Measurements from ENCODE around the gene MAGI3. TPM values are rescaled to one million over a fixed set of nuclear protein-coding genes. Genes with fewer than 3 reads are reported as not detected.
A peak's percentile ranks its signal among the peaks of the same experiment; 100 is the strongest.
"Not testable (repeated sequence)": the region's sequence is repeated elsewhere in the genome, so short reads cannot be mapped to it uniquely, and the experiment has no call there.

The MAGI3 gene
- total RNA-seq, 2 donors from 2014 or later, result 6.3 to 8.4 TPM

DNA sequence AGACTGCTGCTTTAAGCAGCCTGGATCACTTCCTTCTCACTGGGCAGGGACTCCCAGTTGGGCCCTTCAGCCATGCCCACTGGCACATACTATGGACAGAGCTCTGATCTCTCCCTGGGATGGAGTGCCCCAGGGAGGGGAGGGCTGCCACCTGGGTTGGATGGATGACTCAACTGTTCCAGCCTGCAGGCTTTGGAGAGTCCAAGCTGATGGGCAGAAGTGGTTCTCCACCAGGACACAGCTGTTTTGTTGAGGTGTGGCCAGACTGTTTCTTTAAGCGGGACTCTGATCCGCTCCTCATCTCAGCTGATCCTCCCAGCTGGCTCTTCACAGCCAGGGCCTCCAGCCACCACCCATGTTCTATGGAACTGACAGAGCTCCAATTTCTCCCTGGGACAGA lies 166.9 kb downstream of the MAGI3 start:
- Mint-ChIP-seq H3K27ac (no peak overlapping the region), H3K36me3 (peaks cover 35 to 51% of the 10 kb centered on the region in 2 donors), H3K9me3 (peaks cover 17 to 43% of the 10 kb centered on the region in 2 donors)
- DNase-seq (ENCODE audit: low spot score in 2 of 2), result no peak
- no peak for ATAC-seq

DNA sequence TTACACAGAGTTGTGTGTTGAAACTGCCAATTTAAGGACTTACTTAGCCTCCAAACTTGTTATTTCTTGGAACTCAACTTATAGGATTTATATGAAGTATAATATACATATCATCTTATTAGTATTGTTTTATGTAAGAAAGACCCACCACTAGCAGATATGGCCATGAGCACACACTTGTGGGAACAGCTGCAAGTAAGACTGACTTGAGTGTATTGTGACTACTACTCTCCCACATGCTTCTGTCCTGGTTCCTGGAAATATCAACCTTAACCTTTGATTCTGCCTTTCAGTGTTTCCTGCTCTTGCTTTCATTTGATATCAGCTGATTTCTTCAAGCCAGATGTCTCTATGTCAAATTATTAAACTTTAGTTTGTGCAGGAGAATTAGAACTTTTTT lies 175.3 kb downstream of the MAGI3 start:
- DNase-seq (ENCODE audit: low spot score in 2 of 2), result no peak
- Mint-ChIP-seq H3K36me3 (peaks cover 10 to 17% of the 10 kb centered on the region in 2 donors), H3K27ac (no peak overlapping the region), H3K9me3 (peaks cover under 1 to 10% of the 10 kb centered on the region in 2 donors)
- no peak for ATAC-seq

DNA sequence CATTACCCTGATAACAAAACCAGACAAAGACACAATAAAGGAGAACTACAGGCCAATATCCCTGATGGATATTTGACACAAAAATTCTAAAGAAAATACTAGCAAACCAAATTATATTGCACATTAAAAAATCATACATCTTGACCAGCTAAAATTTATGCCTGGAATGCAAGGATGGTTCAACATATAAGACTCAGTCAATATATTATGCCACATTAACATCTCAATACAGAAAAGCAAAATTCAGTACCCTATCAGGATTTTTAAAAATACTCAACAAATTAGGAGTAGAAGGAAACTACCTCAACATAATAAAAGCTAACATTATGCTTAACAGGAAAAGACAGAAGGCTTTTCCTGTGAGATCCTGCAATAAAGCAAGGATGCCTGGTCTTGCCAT lies 177.1 kb downstream of the MAGI3 start:
- Mint-ChIP-seq H3K36me3 (peaks cover 9 to 26% of the 10 kb centered on the region in 2 donors), H3K9me3 (peaks cover 0 to 4% of the 10 kb centered on the region in 2 donors), H3K27ac (no peak overlapping the region)
- no peak for DNase-seq (ENCODE audit: low spot score in 2 of 2)
- ATAC-seq, result no peak

DNA sequence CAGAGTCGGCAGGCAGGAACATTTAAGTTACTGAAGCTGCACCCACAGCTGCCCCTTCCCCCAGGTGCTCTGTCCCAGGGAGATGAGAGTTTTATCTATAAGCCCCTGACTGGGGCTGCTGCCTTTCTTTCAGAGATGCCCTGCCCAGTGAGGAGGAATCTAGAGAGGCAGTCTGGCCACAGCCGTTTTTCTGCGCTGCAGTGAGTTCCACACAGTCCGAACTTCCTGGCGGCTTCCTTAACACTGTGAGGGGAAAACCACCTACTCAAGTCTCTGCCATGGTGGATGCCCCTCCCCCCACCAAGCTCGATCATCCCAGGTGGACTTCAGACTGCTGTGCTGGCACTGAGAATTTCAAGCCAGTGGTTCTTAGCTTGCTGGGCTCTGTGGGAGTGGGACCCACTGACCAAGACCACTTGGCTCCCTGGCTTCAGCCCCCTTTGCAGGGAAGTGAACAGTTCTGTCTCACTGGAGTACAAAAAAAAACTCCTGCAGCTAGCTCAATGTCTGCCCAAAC lies 185.5 kb downstream of the MAGI3 start:
- Mint-ChIP-seq H3K9me3 (peaks cover 7 to 20% of the 10 kb centered on the region in 2 donors), H3K36me3 (peaks cover 12 to 21% of the 10 kb centered on the region in 2 donors)
- not testable (repeated sequence) for H3K27ac Mint-ChIP-seq; DNase-seq (ENCODE audit: low spot score in 2 of 2); ATAC-seq

DNA sequence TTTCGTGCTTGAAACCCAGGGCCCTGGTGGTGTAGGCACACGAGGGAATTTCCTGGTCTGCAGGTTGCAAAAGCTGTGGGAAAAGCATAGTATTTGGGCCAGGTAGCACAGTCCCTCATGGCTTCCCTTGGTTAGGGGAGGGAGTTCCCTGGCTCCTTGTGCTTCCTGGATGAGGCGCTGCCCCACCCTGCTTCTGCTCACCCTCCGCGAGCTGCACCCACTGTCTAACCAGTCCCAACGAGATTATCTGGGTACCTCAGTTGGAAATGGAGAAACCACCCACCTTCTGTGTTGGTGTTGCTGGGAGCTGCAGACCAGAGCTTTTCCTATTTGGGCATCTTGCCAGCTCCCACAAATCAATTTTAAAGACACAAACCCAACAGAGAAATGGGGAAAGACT lies 186.0 kb downstream of the MAGI3 start:
- DNase-seq (ENCODE audit: low spot score in 2 of 2), result no peak
- H3K9me3 Mint-ChIP-seq, result peaks cover 7 to 20% of the 10 kb centered on the region in 2 donors
- no peak overlapping the region for H3K27ac Mint-ChIP-seq
- no peak for ATAC-seq
- peaks cover 12 to 20% of the 10 kb centered on the region in 2 donors for H3K36me3 Mint-ChIP-seq

DNA sequence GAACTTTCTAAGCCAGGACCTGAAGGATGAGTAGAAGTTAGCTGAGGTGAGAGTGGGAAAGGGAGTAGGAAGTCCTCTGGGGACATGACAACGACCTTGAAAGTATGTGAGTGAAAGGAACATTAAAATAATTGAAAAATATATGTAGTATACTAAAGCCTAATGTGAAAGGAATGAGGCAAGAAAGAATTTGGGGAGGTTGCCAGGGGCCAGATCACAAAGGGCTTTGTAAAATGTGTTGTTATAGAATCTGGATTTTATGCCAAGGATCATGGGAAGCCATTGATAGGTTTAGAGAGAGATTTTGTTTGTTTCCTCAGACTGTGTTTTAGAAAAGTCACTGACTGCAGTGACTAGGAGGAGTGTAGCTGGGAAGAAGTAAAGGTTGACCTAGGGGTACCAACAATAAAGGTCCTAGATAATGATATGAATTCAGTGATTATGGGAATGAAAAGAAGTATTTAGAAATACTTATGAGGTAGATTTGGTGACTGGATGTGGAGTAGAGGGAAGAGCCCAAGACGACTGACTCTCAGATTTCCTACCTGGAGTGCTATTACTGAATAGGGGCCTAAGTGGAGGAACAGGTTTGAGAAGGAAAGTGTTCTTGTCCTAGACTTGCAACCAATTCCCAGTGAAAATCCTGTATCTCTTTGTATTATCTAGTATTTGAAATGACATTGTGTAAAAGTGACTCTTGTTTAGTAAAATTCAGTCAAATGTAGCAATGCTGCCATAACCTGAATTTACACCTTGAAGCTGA lies 189.1 kb downstream of the MAGI3 start:
- no peaks in the 10 kb centered on the region for H3K36me3 Mint-ChIP-seq
- DNase-seq (ENCODE audit: low spot score in 2 of 2) (no peak), ATAC-seq (no peak)

DNA sequence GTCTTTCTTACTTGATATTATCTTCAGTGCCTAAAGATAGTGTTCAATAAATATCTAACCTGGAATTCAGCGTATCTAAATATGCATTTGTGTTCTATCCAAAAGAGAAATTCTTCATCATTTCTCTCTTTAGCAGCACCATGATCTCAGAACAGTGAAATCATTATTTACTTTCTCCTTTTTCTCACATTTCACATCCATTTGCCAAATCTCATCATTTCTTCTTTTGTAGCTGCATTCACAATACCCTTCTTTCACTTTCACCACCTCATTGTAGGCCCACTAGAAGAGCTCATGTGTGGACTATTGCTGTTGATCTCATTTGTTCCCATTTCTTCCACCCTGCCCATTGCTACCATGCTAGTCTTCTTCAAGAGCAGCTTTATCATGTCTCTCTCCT lies 191.0 kb downstream of the MAGI3 start:
- Mint-ChIP-seq H3K9me3 (no peaks in the 10 kb centered on the region), H3K36me3 (no peaks in the 10 kb centered on the region), H3K27ac (no peak overlapping the region)
- ATAC-seq (no peak), DNase-seq (ENCODE audit: low spot score in 2 of 2) (no peak)

More for the DNA sequence above, 189.1 kb downstream of the MAGI3 start:
- no peak overlapping the region for H3K27ac Mint-ChIP-seq
- H3K9me3 Mint-ChIP-seq, result peaks cover 0 to 5% of the 10 kb centered on the region in 2 donors

DNA sequence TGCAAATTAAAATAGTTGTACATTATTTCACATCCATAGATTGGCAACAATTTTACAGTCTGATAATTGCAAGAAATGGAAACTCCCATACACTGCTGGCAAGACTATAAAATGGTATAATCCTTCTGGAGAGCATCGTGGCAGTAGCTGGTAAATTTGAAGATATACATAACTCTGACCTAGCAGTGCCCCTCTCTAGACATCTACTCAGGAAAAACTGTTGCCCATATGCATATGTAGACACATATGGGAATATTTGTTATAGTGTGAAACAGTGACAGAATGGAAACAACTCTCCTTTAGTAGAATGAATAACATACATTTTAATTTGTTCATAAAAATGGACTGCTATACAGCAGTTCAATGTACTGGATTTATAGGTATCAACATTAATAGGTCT lies 191.8 kb downstream of the MAGI3 start:
- no peaks in the 10 kb centered on the region for H3K9me3 Mint-ChIP-seq
- H3K36me3 Mint-ChIP-seq, result peaks cover 0 to under 1% of the 10 kb centered on the region in 2 donors
- ATAC-seq, result no peak
- H3K27ac Mint-ChIP-seq, result no peak overlapping the region
- no peak for DNase-seq (ENCODE audit: low spot score in 2 of 2)

DNA sequence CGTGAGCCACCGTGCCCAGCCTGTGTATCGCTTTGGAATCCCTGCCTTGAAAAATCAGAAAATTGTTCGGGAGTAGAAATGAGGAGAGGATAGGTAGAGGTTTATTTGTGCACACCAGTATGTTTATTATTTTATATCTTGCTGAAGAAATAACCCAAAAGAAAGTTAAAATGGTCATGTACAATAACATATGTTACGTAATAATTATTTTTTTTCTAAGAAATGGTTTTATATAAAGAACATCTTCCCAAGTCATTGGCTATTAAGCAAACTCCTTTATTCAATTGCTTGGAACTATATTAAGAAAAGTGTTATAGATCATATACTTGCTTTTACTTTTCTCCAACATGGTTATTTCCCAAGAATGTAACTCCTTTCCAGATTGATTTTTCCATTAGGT lies 197.2 kb downstream of the MAGI3 start:
- DNase-seq (ENCODE audit: low spot score in 2 of 2) (no peak), ATAC-seq (no peak)
- no peak overlapping the region for H3K27ac Mint-ChIP-seq
- peaks cover 0 to 4% of the 10 kb centered on the region in 2 donors for H3K36me3 Mint-ChIP-seq
- no peaks in the 10 kb centered on the region for H3K9me3 Mint-ChIP-seq

DNA sequence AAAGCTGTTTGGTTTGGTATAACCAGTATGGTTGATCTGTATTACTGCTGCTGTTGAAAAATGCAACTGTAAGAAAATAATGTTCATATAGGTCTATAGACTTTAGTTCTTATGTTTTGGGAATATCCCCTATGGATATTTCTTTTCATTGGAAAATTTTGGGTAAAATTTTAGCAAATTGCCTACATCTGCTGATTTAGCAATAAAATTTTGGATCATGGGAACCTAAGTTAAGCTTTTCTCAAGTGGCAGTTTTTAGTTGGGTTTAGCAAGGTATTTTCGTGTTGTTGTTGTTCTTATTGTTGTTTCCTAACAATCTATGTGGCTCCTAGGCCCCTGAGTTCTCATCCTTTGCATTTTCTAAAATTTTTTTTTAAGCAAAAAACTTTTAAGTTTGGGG lies 201.9 kb downstream of the MAGI3 start:
- no peak for ATAC-seq
- H3K36me3 Mint-ChIP-seq, result peaks cover 16 to 21% of the 10 kb centered on the region in 2 donors
- H3K9me3 Mint-ChIP-seq, result peaks cover 8 to 13% of the 10 kb centered on the region in 2 donors
- H3K27ac Mint-ChIP-seq, result no peak overlapping the region
- no peak for DNase-seq (ENCODE audit: low spot score in 2 of 2)

DNA sequence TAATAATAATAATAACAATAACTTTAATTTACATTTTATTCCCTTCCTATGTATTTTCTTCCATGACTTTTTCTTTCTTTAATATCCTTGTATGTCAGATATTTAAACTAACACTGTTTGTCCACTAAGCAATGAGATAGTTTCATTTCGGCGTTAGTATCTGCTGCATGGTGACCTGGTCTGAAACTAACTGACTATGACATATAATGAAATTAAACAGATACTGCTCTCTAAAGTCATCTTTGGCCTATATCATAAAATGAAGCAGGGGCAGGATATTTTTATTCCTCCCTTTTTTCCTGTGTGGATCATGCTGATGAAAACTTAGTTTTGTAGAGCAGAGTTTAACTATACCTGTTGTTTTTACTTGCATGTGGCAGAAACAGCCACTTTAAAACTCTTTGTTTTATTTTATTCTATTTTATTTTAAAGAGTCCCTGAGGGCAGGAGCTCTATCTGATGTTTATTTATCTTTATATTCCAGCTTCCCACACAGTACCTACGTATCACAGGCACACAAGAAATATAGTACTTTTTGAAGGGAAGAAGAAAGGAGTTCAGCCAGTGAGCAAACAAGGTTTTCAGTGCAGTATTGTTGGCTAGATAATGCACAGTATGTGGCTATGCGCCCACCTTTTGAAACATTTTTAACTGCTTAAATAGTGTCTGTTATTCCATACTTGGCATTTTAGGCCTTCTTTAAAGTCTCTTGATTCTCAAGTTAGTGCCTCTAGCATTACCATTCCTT lies 203.4 kb downstream of the MAGI3 start:
- Mint-ChIP-seq H3K36me3 (peaks cover 25 to 34% of the 10 kb centered on the region in 2 donors), H3K27ac (no peak overlapping the region), H3K9me3 (peaks cover 19 to 23% of the 10 kb centered on the region in 2 donors)
- ATAC-seq (no peak), DNase-seq (ENCODE audit: low spot score in 2 of 2) (no peak)

DNA sequence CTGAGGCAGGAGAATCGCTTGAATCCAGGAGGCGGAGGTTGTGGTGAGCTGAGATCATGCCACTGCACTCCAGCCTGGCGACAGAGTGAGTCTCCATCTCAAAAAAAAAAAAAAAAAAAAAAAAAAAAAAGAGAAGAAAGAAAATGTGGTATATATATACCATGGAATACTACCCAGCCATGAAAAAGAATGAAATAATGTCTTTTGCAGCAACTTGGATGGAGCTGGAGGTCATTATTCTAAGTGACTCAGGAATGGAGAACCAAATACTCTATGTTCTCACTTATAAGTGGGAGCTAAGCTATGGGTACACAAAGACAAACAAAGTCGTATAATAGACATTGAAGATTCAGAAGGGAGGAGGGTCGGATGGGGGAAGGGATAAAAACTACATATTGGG lies 214.2 kb downstream of the MAGI3 start:
- peaks cover 13 to 18% of the 10 kb centered on the region in 2 donors for H3K9me3 Mint-ChIP-seq
- not testable (repeated sequence) for DNase-seq (ENCODE audit: low spot score in 2 of 2); ATAC-seq; H3K27ac Mint-ChIP-seq; H3K36me3 Mint-ChIP-seq

DNA sequence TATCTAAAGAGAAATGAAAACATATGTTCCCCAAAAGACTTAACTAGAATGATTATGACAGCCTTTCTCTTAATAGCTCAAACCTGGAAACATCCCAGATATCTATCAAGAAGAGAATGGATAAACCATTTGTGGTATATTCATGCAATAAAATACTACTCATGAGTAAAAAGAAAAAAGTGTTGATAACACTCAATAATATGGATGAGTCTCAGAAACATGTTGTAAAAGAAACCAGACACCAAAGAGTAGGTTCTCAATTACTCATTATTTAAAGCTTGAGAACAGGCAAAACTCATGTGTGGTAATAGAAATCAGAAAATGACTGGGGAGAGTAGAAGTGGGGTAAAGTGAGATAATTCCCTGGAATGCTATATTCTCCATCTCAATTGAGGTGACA lies 214.8 kb downstream of the MAGI3 start:
- DNase-seq (ENCODE audit: low spot score in 2 of 2), result no peak
- no peak overlapping the region for H3K27ac Mint-ChIP-seq
- H3K9me3 Mint-ChIP-seq, result peaks cover 13 to 18% of the 10 kb centered on the region in 2 donors
- peaks cover 0 to 9% of the 10 kb centered on the region in 2 donors for H3K36me3 Mint-ChIP-seq
- no peak for ATAC-seq

DNA sequence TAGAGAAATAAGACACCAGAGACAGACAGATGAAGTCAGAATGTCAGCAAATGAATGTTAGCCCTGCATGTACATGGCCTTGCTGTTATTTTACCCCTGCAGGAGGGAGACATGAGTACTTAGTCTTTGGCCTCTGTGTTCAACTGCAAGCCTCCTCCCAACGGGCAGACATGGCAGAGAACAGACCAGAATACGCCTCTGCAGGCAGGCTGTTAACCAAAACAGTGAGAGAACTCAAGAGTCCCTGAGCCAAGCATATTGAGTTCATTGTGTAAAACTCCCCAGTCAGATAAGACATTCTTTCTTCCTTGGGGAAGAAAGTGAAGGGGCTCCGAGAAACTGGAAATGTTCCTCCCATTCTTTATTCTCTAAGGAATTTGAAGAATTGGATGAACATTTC lies 218.1 kb downstream of the MAGI3 start:
- ATAC-seq, result no peak
- no peak for DNase-seq (ENCODE audit: low spot score in 2 of 2)
- no peak overlapping the region for H3K27ac Mint-ChIP-seq
- peaks cover 4 to 5% of the 10 kb centered on the region in 2 donors for H3K36me3 Mint-ChIP-seq
- H3K9me3 Mint-ChIP-seq, result peaks cover 5 to 6% of the 10 kb centered on the region in 2 donors

DNA sequence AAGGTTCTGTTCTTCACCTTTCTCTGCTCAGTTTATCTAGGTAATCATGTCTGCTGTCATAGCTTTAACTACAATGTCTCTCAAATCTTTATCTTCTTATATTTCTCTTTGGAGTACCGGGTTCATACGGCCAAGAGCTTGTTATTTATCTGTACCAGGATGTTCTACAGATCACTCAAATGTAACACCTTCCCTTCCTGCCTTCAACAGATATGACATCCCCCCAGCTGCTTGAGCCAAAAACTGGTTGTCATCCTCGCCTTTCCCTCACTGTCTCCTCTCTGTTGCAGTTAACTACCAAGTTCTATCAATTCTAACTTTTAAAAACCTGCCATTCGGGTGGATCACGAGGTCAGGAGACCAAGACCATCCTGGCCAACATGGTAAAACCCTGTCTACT lies 220.1 kb downstream of the MAGI3 start:
- Mint-ChIP-seq H3K9me3 (no peaks in the 10 kb centered on the region), H3K27ac (no peak overlapping the region), H3K36me3 (peaks cover 0 to 5% of the 10 kb centered on the region in 2 donors)
- no peak for ATAC-seq
- DNase-seq (ENCODE audit: low spot score in 2 of 2), result no peak

DNA sequence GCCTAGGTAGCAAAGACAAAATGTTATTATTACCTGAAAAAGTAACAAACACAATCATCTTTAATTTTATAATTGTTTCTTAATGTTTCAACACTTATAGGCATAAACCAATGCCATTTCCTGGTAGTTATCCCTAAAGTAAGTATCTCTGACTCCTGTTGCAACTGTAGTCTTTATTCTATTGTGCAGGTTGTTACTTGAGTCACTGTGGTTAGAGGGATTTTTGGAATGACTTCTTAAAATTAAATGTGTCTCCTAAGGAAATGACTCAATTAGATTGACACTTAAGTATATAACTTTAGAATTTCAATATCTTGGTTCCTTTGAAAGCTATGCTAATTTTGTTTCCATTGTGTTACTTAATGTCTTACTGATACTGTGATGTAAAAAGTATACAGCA lies 225.1 kb downstream of the MAGI3 start:
- no peak overlapping the region for H3K27ac Mint-ChIP-seq
- peaks cover 0 to 5% of the 10 kb centered on the region in 2 donors for H3K36me3 Mint-ChIP-seq
- DNase-seq (ENCODE audit: low spot score in 2 of 2) (no peak), ATAC-seq (peak; percentile 51 to 87)
- H3K9me3 Mint-ChIP-seq, result no peaks in the 10 kb centered on the region

DNA sequence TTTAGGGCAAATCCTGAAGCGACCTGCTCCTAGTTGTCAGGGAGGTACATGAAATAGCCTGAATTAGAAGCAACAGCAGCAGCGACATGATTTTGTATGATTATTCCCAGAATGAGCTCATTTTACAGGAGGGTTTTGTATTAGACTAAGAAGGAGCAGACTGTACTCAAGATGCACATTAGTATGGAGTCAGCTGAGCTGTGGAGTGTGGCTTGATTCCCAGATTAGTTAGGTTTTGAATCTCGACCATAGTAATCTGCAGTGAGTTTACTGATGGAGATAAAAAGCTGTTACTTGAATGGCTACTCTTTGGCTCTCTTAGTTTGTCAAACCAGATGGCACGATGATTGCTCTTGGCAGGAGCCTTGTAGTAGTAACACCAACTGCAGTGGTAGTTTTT lies 225.8 kb downstream of the MAGI3 start:
- Mint-ChIP-seq H3K36me3 (peaks cover 0 to 5% of the 10 kb centered on the region in 2 donors), H3K9me3 (no peaks in the 10 kb centered on the region), H3K27ac (no peak overlapping the region)
- ATAC-seq (no peak), DNase-seq (ENCODE audit: low spot score in 2 of 2) (no peak)

Measured in activated naive CD4-positive, alpha-beta T cell treated with anti-CD3 and anti-CD28 coated beads, Interleukin-2, amount 50 U/mL, for 72 hours (primary cell).